Measurements from ENCODE around the gene CDH23. TPM values are rescaled to one million over a fixed set of nuclear protein-coding genes. Genes with fewer than 3 reads are reported as not detected.
A peak's percentile ranks its signal among the peaks of the same experiment; 100 is the strongest.

CDH23 gene
- total and polyA plus RNA-seq, 9 of the 15 experiments (the other 6 are each of a cell fraction or from before 2014, with no cell fraction given): 0.18 to 1.2 (median 0.47) TPM

- Histone ChIP-seq H2AFZ (ENCODE audit: low read depth, low read length) (no peak overlapping the region), H3K27me3 (ENCODE audit: control insufficient read depth in 2 of 2, insufficient read depth in 2 of 2, low read length in 2 of 2) (no peaks in the 10 kb centered on the region), H4K20me1 (replicated peaks; ENCODE audit: control insufficient read depth, insufficient read depth, low read length) (peaks cover 54% of the 10 kb centered on the region), H3K4me2 (ENCODE audit: insufficient read depth, low read length) (no peak overlapping the region), H3K9me1 (ENCODE audit: control insufficient read depth, insufficient read depth, low read length) (peaks cover 32% of the 10 kb centered on the region), H3K79me2 (ENCODE audit: control insufficient read depth, insufficient read depth, low read length) (peaks cover 70% of the 10 kb centered on the region), H3K9ac (ENCODE audit: insufficient read depth in 1 of 2, low read depth in 2 of 2, low read length in 2 of 2) (no peak overlapping the region; a peak in 1 of 4 replicates), H3K4me3 (no peak overlapping the region), H3K36me3 (ENCODE audit: control insufficient read depth, insufficient read depth, low read length) (peaks cover 88% of the 10 kb centered on the region), H3K9me3 (replicated peaks; ENCODE audit: control insufficient read depth, insufficient read depth, low read depth, low read length) (no peaks in the 10 kb centered on the region), H3K4me1 (replicated peaks in 1 of 2; ENCODE audit: control insufficient read depth in 2 of 2, insufficient read depth in 2 of 2, low read length in 2 of 2) (peaks cover 21 to 27% of the 10 kb centered on the region in 2 experiments; a peak in 4 of 5 replicates), H3K27ac (ENCODE audit: extremely low read depth, low read depth, low read length) (no peak overlapping the region)
- CTCF ChIA-PET (ENCODE audit: low intra/inter-chr PET ratio): interaction anchor here (1.5 kb wide), 1 partner anchor 63 kb away, joined by 6 read pairs; no protein-coding TSS in a partner anchor
- FAIRE-seq (no peak), DNase-seq (ENCODE audit: extremely low read depth in 1 of 4, low spot score in 3 of 4) (no peak), ATAC-seq (no peak)
- WGBS (ENCODE audit: insufficient coverage, low coverage, missing lambda C conversion rate): 98% methylated on average over 8 of the region's 8 CpGs
- intact Hi-C loops (cut with micrococcal nuclease): loop anchor here (2.0 kb wide), 1 partner anchor 19 kb away; no protein-coding TSS in a partner anchor
- in situ Hi-C loops (cut with MboI): no loop called here
- TF ChIP-seq RBM25 (IDR thresholded peaks at IDR 0.05; ENCODE audit: low read depth, low read length, severe bottlenecking): peak; percentile 69
- TF ChIP-seq ILF3 (IDR thresholded peaks at IDR 0.05; ENCODE audit: borderline replicate concordance): no peak
- 0 out of 2 replicates have a peak, but pooled peaks have one; percentile 13 for TF ChIP-seq MAX (CRISPR knock-in tag; IDR thresholded peaks at IDR 0.05)
- no TSS peak for BruUV-seq (replicated peaks)
- POLR2A ChIA-PET: interaction anchor here (1.2 to 5.6 kb wide), 4 partner anchors 9 to 49 kb away, joined by 3 to 27 read pairs (median 6); no protein-coding TSS in a partner anchor
These were observed 437.0 kb downstream of the CDH23 start for GRCh38 chr10:71833451-71834342.
